Femur (tissue), 1 donor: ENCODE measurements around the gene ADAMTSL5.
"Not testable (repeated sequence)": the region's sequence is repeated elsewhere in the genome, so short reads cannot be mapped to it uniquely, and the experiment has no call there.

Experiments used
- DNase-seq: peaks from one replicate; pipeline ENCODE4 v3.0.0-alpha.2; 2017

The ADAMTSL5 gene, protein sequence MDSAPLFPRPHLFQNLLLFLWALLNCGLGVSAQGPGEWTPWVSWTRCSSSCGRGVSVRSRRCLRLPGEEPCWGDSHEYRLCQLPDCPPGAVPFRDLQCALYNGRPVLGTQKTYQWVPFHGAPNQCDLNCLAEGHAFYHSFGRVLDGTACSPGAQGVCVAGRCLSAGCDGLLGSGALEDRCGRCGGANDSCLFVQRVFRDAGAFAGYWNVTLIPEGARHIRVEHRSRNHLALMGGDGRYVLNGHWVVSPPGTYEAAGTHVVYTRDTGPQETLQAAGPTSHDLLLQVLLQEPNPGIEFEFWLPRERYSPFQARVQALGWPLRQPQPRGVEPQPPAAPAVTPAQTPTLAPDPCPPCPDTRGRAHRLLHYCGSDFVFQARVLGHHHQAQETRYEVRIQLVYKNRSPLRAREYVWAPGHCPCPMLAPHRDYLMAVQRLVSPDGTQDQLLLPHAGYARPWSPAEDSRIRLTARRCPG

GRCh38 chr19:1512671-1513498, at the start of gene ADAMTSL5:
Gene ADAMTSL5, minus strand, starts transcription at chr19:1513019. Its CDS starts 2,076 bp downstream, at chr19:1510943.
- peak; percentile 47 for DNase-seq

- no peak for DNase-seq
These were observed 48.5 kb upstream of the ADAMTSL5 start for GRCh38 chr19:1561236-1561842.

- no peak for DNase-seq
These were observed 47.6 kb upstream of the ADAMTSL5 start for GRCh38 chr19:1560286-1560882.

DNA sequence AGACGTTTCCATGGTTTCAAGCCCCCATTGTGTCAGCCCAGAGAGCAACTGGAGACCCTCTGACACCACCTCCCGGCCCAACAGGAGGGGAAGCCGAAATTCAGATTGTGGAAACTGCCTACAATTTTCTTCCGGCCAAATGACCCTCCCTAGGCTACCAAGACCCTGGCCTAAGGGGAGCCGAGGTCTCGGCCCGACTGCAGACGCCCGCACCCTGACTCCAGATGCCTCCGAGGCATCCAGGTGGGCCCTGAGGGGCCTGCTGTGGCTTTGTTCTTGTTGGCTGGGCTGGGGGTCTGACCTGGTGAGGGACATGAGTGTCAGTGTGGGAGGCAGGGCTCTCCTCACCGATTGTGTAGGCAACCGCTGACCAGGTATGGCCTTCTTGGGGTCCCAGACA, 45.7 kb upstream of the ADAMTSL5 start:
- no peak for DNase-seq

- DNase-seq, result no peak
These were observed 43.7 kb upstream of the ADAMTSL5 start for GRCh38 chr19:1556390-1557070.

DNA sequence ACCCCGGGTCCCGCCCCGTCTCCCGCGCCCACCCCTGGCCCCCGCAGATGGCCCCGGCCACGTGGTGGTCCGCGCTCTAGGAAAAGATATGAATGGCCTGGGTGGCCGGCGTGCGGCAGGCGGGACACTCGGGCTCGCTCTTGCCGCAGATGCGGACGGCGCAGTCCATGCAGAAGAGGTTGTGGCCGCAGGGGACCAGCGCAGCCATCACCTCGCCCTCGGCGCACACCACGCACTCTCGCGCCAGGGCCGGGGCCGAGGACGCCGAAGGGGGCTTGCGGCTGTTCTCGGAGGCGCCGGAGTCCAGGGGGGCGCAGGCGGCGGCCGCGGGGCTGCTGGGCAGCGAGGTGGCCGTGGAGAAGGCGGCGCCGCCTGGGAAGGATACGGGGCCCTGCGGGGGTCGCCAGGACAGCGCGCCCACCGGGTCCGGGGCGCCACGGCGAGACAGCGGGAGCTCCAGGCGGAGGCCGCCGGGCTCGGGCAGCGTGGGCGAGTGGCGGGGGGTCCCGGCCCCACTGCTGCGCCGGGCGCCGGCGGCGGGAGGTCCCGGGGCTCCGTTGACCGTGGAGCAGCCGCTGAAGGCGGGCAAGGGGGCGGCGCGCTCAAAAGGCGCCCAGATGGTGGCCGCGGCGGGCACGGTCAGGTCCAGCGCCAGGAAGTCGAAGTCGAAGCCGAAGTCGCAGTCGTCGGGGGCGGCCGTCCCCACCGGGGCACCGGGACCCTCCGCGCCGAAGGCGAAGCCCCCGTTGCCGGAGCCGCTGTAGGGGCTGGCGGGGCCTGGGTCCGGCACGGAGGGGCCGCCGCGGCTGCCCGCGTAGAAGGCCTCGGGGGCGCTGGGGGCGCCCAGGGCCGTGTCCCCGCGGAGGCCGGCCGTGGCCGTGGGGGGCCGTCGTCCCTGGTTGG, 42.9 kb upstream of the ADAMTSL5 start:
- no peak for DNase-seq

DNA sequence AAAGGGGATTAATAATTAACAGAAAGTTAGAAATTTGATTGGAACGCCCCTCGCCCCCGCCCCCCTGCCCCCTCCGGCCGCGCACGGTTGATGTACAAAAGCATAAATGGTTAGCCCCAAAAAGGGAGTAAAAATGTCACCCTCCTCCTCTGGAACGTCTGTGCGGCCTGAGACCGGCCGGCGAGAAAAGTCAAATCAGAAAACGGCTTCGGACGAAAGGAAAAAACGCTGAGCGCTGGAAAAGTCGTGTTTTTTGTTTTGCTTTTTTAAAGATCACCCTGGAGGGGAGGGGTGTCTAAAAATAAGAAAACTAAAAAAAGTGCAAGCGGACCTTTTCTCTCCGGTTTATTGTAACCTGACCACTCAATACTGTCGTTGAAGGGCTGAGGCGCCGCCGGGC, 42.1 kb upstream of the ADAMTSL5 start:
- no peak for DNase-seq

DNA sequence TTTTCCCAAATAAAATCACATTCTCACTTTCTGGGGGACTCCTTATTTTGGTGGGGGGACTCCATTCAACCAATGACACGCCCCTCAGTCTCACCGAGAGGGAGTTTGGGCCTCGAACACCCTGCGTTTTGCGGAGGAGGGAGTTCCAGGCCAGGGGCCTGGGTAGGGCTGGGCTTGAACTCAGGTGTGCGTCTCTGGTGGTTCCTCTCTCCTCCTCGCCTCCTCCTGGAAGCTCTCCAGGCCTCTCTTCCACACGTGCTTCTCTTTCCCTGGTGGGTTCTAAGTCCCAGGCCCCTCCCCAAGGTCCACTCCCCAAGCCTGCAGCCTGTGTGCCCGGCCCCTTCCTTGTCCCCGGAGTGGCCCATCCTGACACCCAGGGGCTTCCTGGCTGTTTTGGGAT, 40.6 kb upstream of the ADAMTSL5 start:
- DNase-seq, result no peak

DNA sequence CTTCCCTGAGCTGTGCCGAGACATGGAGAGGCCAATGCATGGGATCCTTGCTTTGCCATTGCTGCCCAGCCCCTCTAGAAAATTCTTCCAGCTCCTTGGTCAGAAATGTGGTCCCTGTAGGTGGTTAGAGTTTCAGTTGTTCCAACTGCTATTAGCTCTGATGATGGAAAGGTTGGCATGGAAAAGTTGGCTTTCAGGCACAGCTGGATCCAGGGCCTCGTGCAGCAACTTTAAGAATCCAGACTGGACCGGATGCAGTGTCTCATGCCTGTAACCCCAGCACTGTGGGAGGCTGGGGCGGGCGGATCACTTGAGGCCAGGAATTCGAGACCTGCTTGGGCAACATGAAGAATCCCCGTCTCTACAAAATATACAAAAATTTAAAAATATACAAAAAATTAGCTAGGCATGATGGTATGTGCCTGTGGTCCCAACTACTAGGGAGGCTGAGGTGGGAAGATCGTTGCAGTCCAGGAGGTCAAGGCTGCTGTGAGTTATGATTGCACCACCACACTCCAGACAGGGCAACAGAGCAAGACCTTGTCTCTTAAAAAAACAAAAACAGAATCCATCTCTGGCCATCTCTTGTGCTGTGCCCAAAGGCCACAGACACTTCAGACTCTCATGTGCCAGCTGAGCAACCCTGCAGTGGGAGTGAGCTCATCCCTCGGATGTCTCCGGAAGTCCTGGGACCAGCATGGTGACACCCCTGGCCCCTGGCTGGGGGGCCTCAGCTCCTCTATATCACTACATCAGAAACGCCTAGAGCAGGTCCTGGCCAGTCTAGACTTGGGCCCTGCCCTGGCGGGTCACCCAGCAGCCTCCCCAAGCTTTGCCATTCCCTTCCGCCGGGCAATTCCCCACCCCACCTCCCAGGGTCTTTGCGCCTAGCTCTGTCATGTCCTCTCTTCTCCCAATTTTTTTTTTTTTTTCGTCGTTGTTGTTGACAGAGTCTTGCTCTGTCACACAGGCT, 38.5 kb upstream of the ADAMTSL5 start:
- DNase-seq, result no peak

- DNase-seq, result no peak
These were observed 36.6 kb upstream of the ADAMTSL5 start for GRCh38 chr19:1549332-1549945.

GRCh38 chr19:1540365-1540925, 27.6 kb upstream of the ADAMTSL5 start:
- peak; percentile 67 for DNase-seq

GRCh38 chr19:1539749-1540148, 26.9 kb upstream of the ADAMTSL5 start:
- not testable (repeated sequence) for DNase-seq

- no peak for DNase-seq
These were observed 26.2 kb upstream of the ADAMTSL5 start for GRCh38 chr19:1538978-1539377.

DNA sequence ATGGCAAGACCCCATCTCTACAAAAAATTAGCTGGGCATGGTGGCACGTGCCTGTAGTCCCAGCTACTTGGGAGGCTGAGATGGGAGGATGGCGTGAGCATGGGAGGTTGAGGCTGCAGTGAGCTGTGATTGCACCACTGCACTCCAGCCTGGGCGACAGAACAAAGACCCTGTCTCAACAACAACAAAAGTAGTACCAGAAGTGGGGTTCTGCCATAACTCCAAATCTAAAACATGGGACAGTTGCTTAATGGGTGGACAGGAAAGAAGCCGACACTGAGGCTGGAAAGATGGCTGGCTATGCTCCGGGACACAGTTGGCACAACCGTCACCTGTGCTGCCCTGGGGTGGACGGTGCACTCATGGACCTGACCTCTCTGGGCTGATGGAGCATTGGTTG, 22.9 kb upstream of the ADAMTSL5 start:
- not testable (repeated sequence) for DNase-seq

DNA sequence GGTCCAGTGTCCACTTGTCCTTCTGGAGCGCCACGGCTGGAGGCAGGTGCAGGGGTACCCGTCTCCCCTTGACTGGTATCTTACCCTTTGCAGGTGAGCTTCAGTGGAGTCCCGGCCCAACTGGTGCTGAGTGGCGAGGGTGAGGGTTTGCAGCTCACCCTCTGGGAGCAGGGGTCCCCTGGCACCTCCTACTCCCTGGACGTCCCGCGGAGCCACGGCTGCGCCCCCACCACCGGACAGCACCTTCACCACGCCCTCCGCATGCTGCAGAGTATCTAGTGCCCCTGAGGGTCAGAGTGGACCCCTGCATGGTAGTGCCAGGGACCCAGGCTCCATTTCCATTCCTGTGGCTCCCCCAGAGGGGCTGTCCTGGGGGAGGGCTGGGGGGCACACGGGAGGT, 22.2 kb upstream of the ADAMTSL5 start:
- no peak for DNase-seq

GRCh38 chr19:1533510-1534150, 20.8 kb upstream of the ADAMTSL5 start:
- no peak for DNase-seq

DNA sequence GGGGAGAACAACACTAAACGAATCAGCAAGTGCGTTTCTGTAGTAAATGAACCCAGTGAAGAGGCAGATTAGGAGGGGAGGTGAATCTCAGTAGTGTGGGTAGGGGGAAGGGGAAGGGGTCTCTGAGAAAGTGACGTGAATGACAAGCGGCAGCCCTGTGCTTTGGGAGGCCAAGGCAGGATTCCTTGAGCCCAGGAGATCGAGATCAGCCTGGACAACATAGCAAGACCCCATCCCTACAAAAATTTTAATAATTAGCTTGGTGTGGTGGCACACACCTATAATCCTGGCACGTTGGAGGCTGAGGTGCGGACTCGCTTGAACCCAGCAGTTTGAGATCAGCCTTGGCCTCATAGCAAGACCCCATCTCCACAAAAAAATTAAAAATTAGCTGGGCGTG, 19.2 kb upstream of the ADAMTSL5 start:
- no peak for DNase-seq

DNA sequence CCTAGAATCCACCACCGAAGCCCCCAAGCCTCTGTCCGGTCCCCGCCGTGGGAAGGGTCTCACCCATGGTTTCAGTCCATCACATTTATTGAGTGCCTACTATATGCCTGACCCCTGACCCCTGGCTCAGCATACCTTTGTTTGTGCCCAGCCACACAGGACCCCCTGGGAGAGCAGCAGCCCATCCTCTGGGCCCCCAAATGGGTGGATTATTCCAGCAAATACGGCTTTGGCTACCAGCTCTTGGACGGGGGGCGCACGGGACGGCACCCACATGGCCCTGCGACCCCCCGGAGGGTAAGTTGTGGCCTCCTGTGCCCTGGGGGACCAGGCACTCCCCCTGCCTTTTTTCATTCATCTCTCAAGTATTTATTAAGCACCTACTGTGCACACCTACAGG, 18.8 kb upstream of the ADAMTSL5 start:
- no peak for DNase-seq

- DNase-seq, result not testable (repeated sequence)
These were observed 18.0 kb upstream of the ADAMTSL5 start for GRCh38 chr19:1530856-1531255.
